ENCODE data around the gene DCAF15.
"Not testable (repeated sequence)": the region's sequence is repeated elsewhere in the genome, so short reads cannot be mapped to it uniquely, and the experiment has no call there.

Gene DCAF15

GRCh38 chr19:13952154-13952930 is at the start of gene DCAF15:
DCAF15 (plus strand) TSS chr19:13952509; CDS start chr19:13952513, 4 bp downstream.
- peak; percentile 100 for DNase-seq

GRCh38 chr19:13902993-13903555 is 49.2 kb upstream of the DCAF15 start:
- peak; percentile 56 for DNase-seq

GRCh38 chr19:13905634-13906520 is 46.4 kb upstream of the DCAF15 start, which contains the start of the genes BRME1 and CC2D1A:
BRME1 (minus strand) TSS chr19:13906117; CDS start chr19:13904892, 1,225 bp downstream.
CC2D1A (plus strand) TSS chr19:13906201; CDS start chr19:13906442, 241 bp downstream.
- DNase-seq = peak; percentile 97

GRCh38 chr19:13906521-13906904 is 45.8 kb upstream of the DCAF15 start:
- DNase-seq = no peak

- DNase-seq = no peak
These were observed 45.4 kb upstream of the DCAF15 start for GRCh38 chr19:13906910-13907309.

- no peak for DNase-seq
These were observed 43.6 kb upstream of the DCAF15 start for GRCh38 chr19:13908674-13909073.

GRCh38 chr19:13909430-13909829 is 42.9 kb upstream of the DCAF15 start:
- DNase-seq = no peak

- no peak for DNase-seq
These were observed 39.0 kb upstream of the DCAF15 start for GRCh38 chr19:13913352-13913751.

GRCh38 chr19:13914777-13915176 is 37.5 kb upstream of the DCAF15 start:
- no peak for DNase-seq

- no peak for DNase-seq
These were observed 34.4 kb upstream of the DCAF15 start for GRCh38 chr19:13917888-13918406.

GRCh38 chr19:13918726-13919411 is 33.4 kb upstream of the DCAF15 start:
- no peak for DNase-seq

GRCh38 chr19:13920524-13920923 is 31.8 kb upstream of the DCAF15 start:
- no peak for DNase-seq

GRCh38 chr19:13920940-13921747 is 31.2 kb upstream of the DCAF15 start:
- DNase-seq = peak; percentile 72

- DNase-seq = not testable (repeated sequence)
These were observed 30.2 kb upstream of the DCAF15 start for GRCh38 chr19:13922118-13922517.

GRCh38 chr19:13923194-13923987 is 28.9 kb upstream of the DCAF15 start:
- no peak for DNase-seq

GRCh38 chr19:13926010-13926409 is 26.3 kb upstream of the DCAF15 start:
- no peak for DNase-seq

GRCh38 chr19:13926715-13927114 is 25.6 kb upstream of the DCAF15 start:
- no peak for DNase-seq

GRCh38 chr19:13929340-13929739 is 23.0 kb upstream of the DCAF15 start:
- DNase-seq = no peak

- no peak for DNase-seq
These were observed 22.4 kb upstream of the DCAF15 start for GRCh38 chr19:13929956-13930355.

- DNase-seq = no peak
These were observed 21.9 kb upstream of the DCAF15 start for GRCh38 chr19:13930402-13930801.

Data from activated CD4-positive, alpha-beta T cell treated with anti-CD3 and anti-CD28 coated beads, Interleukin-2, amount 50 U/mL, for 16 hours (primary cell).